Measurements from ENCODE around the gene PIGX. TPM values are rescaled to one million over a fixed set of nuclear protein-coding genes. Genes with fewer than 3 reads are reported as not detected.

Gene PIGX
- total and polyA plus RNA-seq, 4 donors: 5.1 to 10.0 (median 6.6) TPM

GRCh38 chr3:196771067-196771466 lies 58.9 kb downstream of the PIGX start (continued):
- TF ChIP-seq YY1 (IDR thresholded peaks at IDR 0.05): no peak

- peaks cover 4 to 23% (median 13%) of the 10 kb centered on the region in 4 donors for H3K4me1 ChIP-seq (ENCODE audit: control insufficient read depth in 4 of 4, insufficient read depth in 4 of 4, low read length in 3 of 4)
- H3K36me3 ChIP-seq (ENCODE audit: control insufficient read depth in 4 of 4, insufficient read depth in 3 of 4, low read depth in 1 of 4, low read length in 3 of 4): peaks cover 0 to 2% (median 0%) of the 10 kb centered on the region in 4 donors
- TF ChIP-seq EGR1 (IDR thresholded peaks at IDR 0.05; ENCODE audit: low read depth in 2 of 2): no peak
- TF ChIP-seq YY1 (IDR thresholded peaks at IDR 0.05): no peak
- TF ChIP-seq FOXA1 (IDR thresholded peaks at IDR 0.05): no peak
- TF ChIP-seq RXRA (IDR thresholded peaks at IDR 0.05): no peak
- TF ChIP-seq ZBTB33 (IDR thresholded peaks at IDR 0.05): no peak
- no peak for TF ChIP-seq HNF4A (conservative IDR thresholded peaks at IDR 0.05)
- no peak for TF ChIP-seq ATF3 (IDR thresholded peaks at IDR 0.05)
- no peak for TF ChIP-seq MAX (IDR thresholded peaks at IDR 0.05)
- TF ChIP-seq REST (IDR thresholded peaks at IDR 0.05): no peak
- no peak for TF ChIP-seq SP1 (IDR thresholded peaks at IDR 0.05)
- TF ChIP-seq TAF1 (conservative IDR thresholded peaks at IDR 0.05): no peak
- TF ChIP-seq FOXA2 (IDR thresholded peaks at IDR 0.05): no peak
- TF ChIP-seq NR2F2 (IDR thresholded peaks at IDR 0.05): no peak
- no peak for TF ChIP-seq RAD21 (IDR thresholded peaks at IDR 0.05)
- no peaks in the 10 kb centered on the region for H3K27me3 ChIP-seq (ENCODE audit: control insufficient read depth in 4 of 4, insufficient read depth in 4 of 4, low read length in 3 of 4)
- no peaks in the 10 kb centered on the region for H3K9me3 ChIP-seq (ENCODE audit: control insufficient read depth in 4 of 4, low read length in 3 of 4)
- DNase-seq (ENCODE audit: low spot score): no peak
- WGBS: 95% methylated on average over 4 of the region's 4 CpGs
- H3K4me3 ChIP-seq (ENCODE audit: low read depth in 1 of 3, low read length in 3 of 3): no peak overlapping the region
- H3K9ac ChIP-seq (ENCODE audit: low read depth in 1 of 2, low read length in 2 of 2): no peak overlapping the region
- H3K27ac ChIP-seq (ENCODE audit: low read depth in 1 of 2, low read length in 2 of 2): no peak overlapping the region
Observed at GRCh38 chr3:196772102-196772501, 59.9 kb downstream of the PIGX start.

- 94% methylated on average over 6 of the region's 6 CpGs for WGBS
- Histone ChIP-seq H3K4me3 (ENCODE audit: low read depth in 1 of 3, low read length in 3 of 3) (no peak overlapping the region), H3K27ac (ENCODE audit: low read depth in 1 of 2, low read length in 2 of 2) (no peak overlapping the region), H3K36me3 (ENCODE audit: control insufficient read depth in 4 of 4, insufficient read depth in 3 of 4, low read depth in 1 of 4, low read length in 3 of 4) (peaks cover 0 to 2% (median 0%) of the 10 kb centered on the region in 4 donors), H3K27me3 (ENCODE audit: control insufficient read depth in 4 of 4, insufficient read depth in 4 of 4, low read length in 3 of 4) (no peaks in the 10 kb centered on the region), H3K9ac (ENCODE audit: low read depth in 1 of 2, low read length in 2 of 2) (no peak overlapping the region), H3K4me1 (ENCODE audit: control insufficient read depth in 4 of 4, insufficient read depth in 4 of 4, low read length in 3 of 4) (peaks cover 4 to 23% (median 13%) of the 10 kb centered on the region in 4 donors), H3K9me3 (ENCODE audit: control insufficient read depth in 4 of 4, low read length in 3 of 4) (no peaks in the 10 kb centered on the region)
- DNase-seq (ENCODE audit: low spot score): no peak
- no peak for TF ChIP-seq TAF1 (conservative IDR thresholded peaks at IDR 0.05)
- no peak for TF ChIP-seq EGR1 (IDR thresholded peaks at IDR 0.05; ENCODE audit: low read depth in 2 of 2)
- no peak for TF ChIP-seq FOXA1 (IDR thresholded peaks at IDR 0.05)
- no peak for TF ChIP-seq NR2F2 (IDR thresholded peaks at IDR 0.05)
- no peak for TF ChIP-seq HNF4A (conservative IDR thresholded peaks at IDR 0.05)
- no peak for TF ChIP-seq ATF3 (IDR thresholded peaks at IDR 0.05)
- TF ChIP-seq CTCF (IDR thresholded peaks at IDR 0.05; ENCODE audit: low read depth, low read length, missing input control): no peak
- TF ChIP-seq ZBTB33 (IDR thresholded peaks at IDR 0.05): no peak
- TF ChIP-seq REST (IDR thresholded peaks at IDR 0.05): no peak
- no peak for TF ChIP-seq HNF4G (IDR thresholded peaks at IDR 0.05)
Observed at GRCh38 chr3:196772897-196773296, 60.7 kb downstream of the PIGX start.

All from liver (tissue), 9 donors.